ENCODE results near the gene CCL17. TPM values are rescaled to one million over a fixed set of nuclear protein-coding genes. Genes with fewer than 3 reads are reported as not detected.

The CCL17 gene
- total and polyA plus RNA-seq, 4 donors: not detected

DNA sequence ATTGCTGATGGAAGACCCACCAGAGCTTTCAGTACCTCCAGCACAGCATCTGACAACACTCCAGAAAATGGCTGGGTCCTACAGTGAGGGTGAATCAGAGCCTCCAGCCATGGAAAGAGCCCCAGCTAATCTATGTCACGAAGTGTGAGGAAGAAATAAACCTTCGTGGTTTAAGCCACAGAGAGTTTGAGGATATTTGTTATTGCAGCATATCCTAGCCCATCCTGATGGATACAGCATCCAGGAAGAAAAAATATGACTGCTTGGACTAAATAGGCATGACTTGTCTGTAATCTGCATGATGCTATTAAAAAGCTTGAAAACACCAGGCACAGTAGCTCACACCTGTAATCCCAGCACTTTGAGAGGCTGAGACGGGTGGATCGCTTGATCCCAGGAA lies 13.3 kb upstream of the CCL17 start:
- no peak for TF ChIP-seq EGR1 (IDR thresholded peaks at IDR 0.05; ENCODE audit: low read depth in 2 of 2)
- no peak for TF ChIP-seq TAF1 (conservative IDR thresholded peaks at IDR 0.05)
- TF ChIP-seq FOXA1 (IDR thresholded peaks at IDR 0.05): no peak
- TF ChIP-seq, protein P1, sequence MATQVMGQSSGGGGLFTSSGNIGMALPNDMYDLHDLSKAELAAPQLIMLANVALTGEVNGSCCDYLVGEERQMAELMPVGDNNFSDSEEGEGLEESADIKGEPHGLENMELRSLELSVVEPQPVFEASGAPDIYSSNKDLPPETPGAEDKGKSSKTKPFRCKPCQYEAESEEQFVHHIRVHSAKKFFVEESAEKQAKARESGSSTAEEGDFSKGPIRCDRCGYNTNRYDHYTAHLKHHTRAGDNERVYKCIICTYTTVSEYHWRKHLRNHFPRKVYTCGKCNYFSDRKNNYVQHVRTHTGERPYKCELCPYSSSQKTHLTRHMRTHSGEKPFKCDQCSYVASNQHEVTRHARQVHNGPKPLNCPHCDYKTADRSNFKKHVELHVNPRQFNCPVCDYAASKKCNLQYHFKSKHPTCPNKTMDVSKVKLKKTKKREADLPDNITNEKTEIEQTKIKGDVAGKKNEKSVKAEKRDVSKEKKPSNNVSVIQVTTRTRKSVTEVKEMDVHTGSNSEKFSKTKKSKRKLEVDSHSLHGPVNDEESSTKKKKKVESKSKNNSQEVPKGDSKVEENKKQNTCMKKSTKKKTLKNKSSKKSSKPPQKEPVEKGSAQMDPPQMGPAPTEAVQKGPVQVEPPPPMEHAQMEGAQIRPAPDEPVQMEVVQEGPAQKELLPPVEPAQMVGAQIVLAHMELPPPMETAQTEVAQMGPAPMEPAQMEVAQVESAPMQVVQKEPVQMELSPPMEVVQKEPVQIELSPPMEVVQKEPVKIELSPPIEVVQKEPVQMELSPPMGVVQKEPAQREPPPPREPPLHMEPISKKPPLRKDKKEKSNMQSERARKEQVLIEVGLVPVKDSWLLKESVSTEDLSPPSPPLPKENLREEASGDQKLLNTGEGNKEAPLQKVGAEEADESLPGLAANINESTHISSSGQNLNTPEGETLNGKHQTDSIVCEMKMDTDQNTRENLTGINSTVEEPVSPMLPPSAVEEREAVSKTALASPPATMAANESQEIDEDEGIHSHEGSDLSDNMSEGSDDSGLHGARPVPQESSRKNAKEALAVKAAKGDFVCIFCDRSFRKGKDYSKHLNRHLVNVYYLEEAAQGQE (IDR thresholded peaks at IDR 0.05): no peak
- TF ChIP-seq SP1 (IDR thresholded peaks at IDR 0.05): no peak
- TF ChIP-seq JUND (IDR thresholded peaks at IDR 0.05): no peak
- TF ChIP-seq RXRA (IDR thresholded peaks at IDR 0.05): no peak
- TF ChIP-seq GABPA (IDR thresholded peaks at IDR 0.05 in 1 of 2, conservative IDR thresholded peaks at IDR 0.05 in 1 of 2): no peak
- TF ChIP-seq, protein P2, sequence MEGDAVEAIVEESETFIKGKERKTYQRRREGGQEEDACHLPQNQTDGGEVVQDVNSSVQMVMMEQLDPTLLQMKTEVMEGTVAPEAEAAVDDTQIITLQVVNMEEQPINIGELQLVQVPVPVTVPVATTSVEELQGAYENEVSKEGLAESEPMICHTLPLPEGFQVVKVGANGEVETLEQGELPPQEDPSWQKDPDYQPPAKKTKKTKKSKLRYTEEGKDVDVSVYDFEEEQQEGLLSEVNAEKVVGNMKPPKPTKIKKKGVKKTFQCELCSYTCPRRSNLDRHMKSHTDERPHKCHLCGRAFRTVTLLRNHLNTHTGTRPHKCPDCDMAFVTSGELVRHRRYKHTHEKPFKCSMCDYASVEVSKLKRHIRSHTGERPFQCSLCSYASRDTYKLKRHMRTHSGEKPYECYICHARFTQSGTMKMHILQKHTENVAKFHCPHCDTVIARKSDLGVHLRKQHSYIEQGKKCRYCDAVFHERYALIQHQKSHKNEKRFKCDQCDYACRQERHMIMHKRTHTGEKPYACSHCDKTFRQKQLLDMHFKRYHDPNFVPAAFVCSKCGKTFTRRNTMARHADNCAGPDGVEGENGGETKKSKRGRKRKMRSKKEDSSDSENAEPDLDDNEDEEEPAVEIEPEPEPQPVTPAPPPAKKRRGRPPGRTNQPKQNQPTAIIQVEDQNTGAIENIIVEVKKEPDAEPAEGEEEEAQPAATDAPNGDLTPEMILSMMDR (IDR thresholded peaks at IDR 0.05; ENCODE audit: low read depth, low read length, missing input control): no peak
- no peak for TF ChIP-seq HNF4A (conservative IDR thresholded peaks at IDR 0.05)
- TF ChIP-seq YY1 (IDR thresholded peaks at IDR 0.05): no peak
- TF ChIP-seq, protein P3, sequence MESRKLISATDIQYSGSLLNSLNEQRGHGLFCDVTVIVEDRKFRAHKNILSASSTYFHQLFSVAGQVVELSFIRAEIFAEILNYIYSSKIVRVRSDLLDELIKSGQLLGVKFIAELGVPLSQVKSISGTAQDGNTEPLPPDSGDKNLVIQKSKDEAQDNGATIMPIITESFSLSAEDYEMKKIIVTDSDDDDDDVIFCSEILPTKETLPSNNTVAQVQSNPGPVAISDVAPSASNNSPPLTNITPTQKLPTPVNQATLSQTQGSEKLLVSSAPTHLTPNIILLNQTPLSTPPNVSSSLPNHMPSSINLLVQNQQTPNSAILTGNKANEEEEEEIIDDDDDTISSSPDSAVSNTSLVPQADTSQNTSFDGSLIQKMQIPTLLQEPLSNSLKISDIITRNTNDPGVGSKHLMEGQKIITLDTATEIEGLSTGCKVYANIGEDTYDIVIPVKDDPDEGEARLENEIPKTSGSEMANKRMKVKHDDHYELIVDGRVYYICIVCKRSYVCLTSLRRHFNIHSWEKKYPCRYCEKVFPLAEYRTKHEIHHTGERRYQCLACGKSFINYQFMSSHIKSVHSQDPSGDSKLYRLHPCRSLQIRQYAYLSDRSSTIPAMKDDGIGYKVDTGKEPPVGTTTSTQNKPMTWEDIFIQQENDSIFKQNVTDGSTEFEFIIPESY (IDR thresholded peaks at IDR 0.05): no peak
- no peak for TF ChIP-seq FOXA2 (IDR thresholded peaks at IDR 0.05)
- WGBS: 90% methylated on average over 4 of the region's 4 CpGs
- Histone ChIP-seq H3K27me3 (ENCODE audit: control insufficient read depth in 4 of 4, insufficient read depth in 4 of 4, low read length in 3 of 4) (no peaks in the 10 kb centered on the region), H3K36me3 (ENCODE audit: control insufficient read depth in 4 of 4, insufficient read depth in 3 of 4, low read depth in 1 of 4, low read length in 3 of 4) (no peaks in the 10 kb centered on the region), H3K27ac (ENCODE audit: low read depth in 1 of 2, low read length in 2 of 2) (no peak overlapping the region), H3K9me3 (ENCODE audit: control insufficient read depth in 4 of 4, low read length in 3 of 4) (no peaks in the 10 kb centered on the region), H3K4me1 (ENCODE audit: control insufficient read depth in 4 of 4, insufficient read depth in 4 of 4, low read length in 3 of 4) (no peaks in the 10 kb centered on the region), H3K9ac (ENCODE audit: low read depth in 1 of 2, low read length in 2 of 2) (no peak overlapping the region), H3K4me3 (ENCODE audit: low read depth in 1 of 3, low read length in 3 of 3) (no peak overlapping the region)
- DNase-seq (ENCODE audit: low spot score): no peak

GRCh38 chr16:57391708-57392107 lies 12.9 kb upstream of the CCL17 start:
- no peak overlapping the region for H3K27ac ChIP-seq (ENCODE audit: low read depth in 1 of 2, low read length in 2 of 2)

More at GRCh38 chr16:57391708-57392107, 12.9 kb upstream of the CCL17 start:
- no peak for DNase-seq (ENCODE audit: low spot score)
- Histone ChIP-seq H3K4me1 (ENCODE audit: control insufficient read depth in 4 of 4, insufficient read depth in 4 of 4, low read length in 3 of 4) (no peaks in the 10 kb centered on the region), H3K4me3 (ENCODE audit: low read depth in 1 of 3, low read length in 3 of 3) (no peak overlapping the region), H3K9me3 (ENCODE audit: control insufficient read depth in 4 of 4, low read length in 3 of 4) (no peaks in the 10 kb centered on the region), H3K36me3 (ENCODE audit: control insufficient read depth in 4 of 4, insufficient read depth in 3 of 4, low read depth in 1 of 4, low read length in 3 of 4) (no peaks in the 10 kb centered on the region), H3K9ac (ENCODE audit: low read depth in 1 of 2, low read length in 2 of 2) (no peak overlapping the region), H3K27me3 (ENCODE audit: control insufficient read depth in 4 of 4, insufficient read depth in 4 of 4, low read length in 3 of 4) (no peaks in the 10 kb centered on the region)
- 91% methylated on average over 5 of the region's 5 CpGs for WGBS
- TF ChIP-seq, protein P1 (IDR thresholded peaks at IDR 0.05): no peak
- no peak for TF ChIP-seq NR2F2 (IDR thresholded peaks at IDR 0.05)
- no peak for TF ChIP-seq RXRA (IDR thresholded peaks at IDR 0.05)
